Subcutaneous adipose tissue (tissue), 4 donors: ENCODE results near the gene GPR55. TPM values are rescaled to one million over a fixed set of nuclear protein-coding genes. Genes with fewer than 3 reads are reported as not detected.

Experiments used
- total RNA-seq, 4 donors: library from RNA; depleted of rRNA; stranded (reverse); fragments of >200 nt; gene quantifications; one replicate each; pipeline ENCODE4 v1.1.0, GENCODE V29; 2016
- TF ChIP-seq, protein P1 (sequence below): fragments of 450-650 bp; IDR thresholded peaks from one replicate; pipeline ENCODE4 v1.5.1; 2016; ENCODE audit warnings: low read depth, mild to moderate bottlenecking, control low read depth, antibody characterized with exemption, moderate library complexity

The GPR55 gene
- total RNA-seq, 4 donors from 2014 or later = under 0.01 to 0.38 (median 0.17) TPM; not detected in 1

- TF ChIP-seq, protein P1, sequence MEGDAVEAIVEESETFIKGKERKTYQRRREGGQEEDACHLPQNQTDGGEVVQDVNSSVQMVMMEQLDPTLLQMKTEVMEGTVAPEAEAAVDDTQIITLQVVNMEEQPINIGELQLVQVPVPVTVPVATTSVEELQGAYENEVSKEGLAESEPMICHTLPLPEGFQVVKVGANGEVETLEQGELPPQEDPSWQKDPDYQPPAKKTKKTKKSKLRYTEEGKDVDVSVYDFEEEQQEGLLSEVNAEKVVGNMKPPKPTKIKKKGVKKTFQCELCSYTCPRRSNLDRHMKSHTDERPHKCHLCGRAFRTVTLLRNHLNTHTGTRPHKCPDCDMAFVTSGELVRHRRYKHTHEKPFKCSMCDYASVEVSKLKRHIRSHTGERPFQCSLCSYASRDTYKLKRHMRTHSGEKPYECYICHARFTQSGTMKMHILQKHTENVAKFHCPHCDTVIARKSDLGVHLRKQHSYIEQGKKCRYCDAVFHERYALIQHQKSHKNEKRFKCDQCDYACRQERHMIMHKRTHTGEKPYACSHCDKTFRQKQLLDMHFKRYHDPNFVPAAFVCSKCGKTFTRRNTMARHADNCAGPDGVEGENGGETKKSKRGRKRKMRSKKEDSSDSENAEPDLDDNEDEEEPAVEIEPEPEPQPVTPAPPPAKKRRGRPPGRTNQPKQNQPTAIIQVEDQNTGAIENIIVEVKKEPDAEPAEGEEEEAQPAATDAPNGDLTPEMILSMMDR = no peak
These were observed 26.9 kb downstream of the GPR55 start for GRCh38 chr2:230898016-230898712.

- TF ChIP-seq, protein P1 = no peak
These were observed 28.5 kb downstream of the GPR55 start for GRCh38 chr2:230896346-230897115.

GRCh38 chr2:230895536-230896345 lies 29.3 kb downstream of the GPR55 start:
- TF ChIP-seq, protein P1 = no peak

GRCh38 chr2:230893841-230894781 lies 30.9 kb downstream of the GPR55 start:
- TF ChIP-seq, protein P1 = no peak

DNA sequence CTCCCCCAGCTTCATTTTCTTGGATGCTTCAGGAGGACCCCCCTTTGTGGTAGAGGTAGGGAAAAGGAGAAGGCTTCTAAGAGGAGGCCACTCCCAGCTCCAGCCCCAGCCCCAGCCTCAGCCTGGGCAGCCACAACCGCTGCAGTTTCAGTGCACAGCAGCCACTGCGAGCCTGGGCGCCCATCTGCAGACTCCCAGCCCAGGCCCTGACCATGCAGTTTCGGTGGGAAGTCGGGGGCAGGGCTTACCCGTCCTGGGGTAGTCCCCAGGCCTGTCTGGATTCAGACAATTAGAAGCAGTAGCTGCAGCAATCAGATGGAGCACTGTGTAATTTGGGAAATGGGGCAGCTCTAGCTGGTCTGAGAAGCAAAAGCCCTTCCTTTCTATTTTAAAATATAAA lies 31.7 kb downstream of the GPR55 start:
- TF ChIP-seq, protein P1 = no peak

- TF ChIP-seq, protein P1 = no peak
These were observed 33.5 kb downstream of the GPR55 start for GRCh38 chr2:230891509-230891908.
